Naive thymus-derived CD4-positive, alpha-beta T cell (primary cell): ENCODE data around the gene FCGBP. TPM values are rescaled to one million over a fixed set of nuclear protein-coding genes. Genes with fewer than 3 reads are reported as not detected.

ENCODE experiments used
- ATAC-seq: fragments of 150-1000 bp; cut with Tn5 transposase; 2 replicates; pipeline ENCODE4 v1.10.0; 2021; ENCODE audit warnings: mild to moderate bottlenecking, moderate library complexity
- CTCF ChIA-PET: fragments of 350-600 bp; sonication (Branson Sonifier 250); formaldehyde crosslinking; loops from one replicate; lab custom pipeline; 2021; ENCODE audit warnings: antibody characterized with exemption; lab: Charles Lee
- POLR2A ChIA-PET: fragments of 350-600 bp; sonication (Branson Sonifier 250); formaldehyde crosslinking; loops from one replicate; lab custom pipeline; 2021; ENCODE audit warnings: antibody characterized with exemption, inconsistent platforms; lab: Charles Lee
- DNase-seq, 9 donors: peaks; one replicate each; pipeline versions ENCODE4 v3.0.0 to v3.0.0-alpha.2; 2020 to 2022; ENCODE audit warnings: mixed read lengths in 1 of 9
- H3K27ac ChIP-seq: one replicate; pipeline ENCODE4 v1.7.0; 2013; ENCODE audit warnings: mild to moderate bottlenecking, low read depth, low read length, moderate library complexity
- H3K27me3 ChIP-seq, 2 donors: one replicate each; pipeline ENCODE4 v1.7.0; 2013; ENCODE audit warnings: low read length in 2 of 2, mild to moderate bottlenecking in 2 of 2, moderate library complexity in 2 of 2; ENCODE audit not compliant: control insufficient read depth in 2 of 2, insufficient read depth in 2 of 2
- H3K36me3 ChIP-seq, 3 experiments: 1 replicate in 2 of 3; 2 replicates in 1 of 3; pipeline ENCODE4 v1.7.0; 2013; ENCODE audit warnings: low read length in 3 of 3, mild to moderate bottlenecking in 3 of 3, moderate library complexity in 1 of 3; ENCODE audit not compliant: insufficient read depth in 3 of 3, control insufficient read depth in 2 of 3
- H3K4me1 ChIP-seq, 2 donors: one replicate each; pipeline ENCODE4 v1.7.0; 2013; ENCODE audit warnings: low read length in 2 of 2, mild to moderate bottlenecking in 2 of 2, moderate library complexity in 1 of 2; ENCODE audit not compliant: control insufficient read depth in 2 of 2, insufficient read depth in 2 of 2
- H3K4me3 ChIP-seq: 2 replicates; pipeline ENCODE4 v1.7.0; 2013; ENCODE audit warnings: mild to moderate bottlenecking, low read length
- H3K9me3 ChIP-seq, 3 experiments: 1 replicate in 2 of 3; 2 replicates in 1 of 3; pipeline ENCODE4 v1.7.0; 2013; ENCODE audit warnings: low read length in 3 of 3; ENCODE audit not compliant: control insufficient read depth in 2 of 3
- H3K27ac Mint-ChIP-seq, 9 donors: one replicate each; pipeline ENCODE4 v1.8.0; 2020 to 2022; ENCODE audit warnings: mixed read lengths in 9 of 9, mild to moderate bottlenecking in 8 of 9, moderate library complexity in 5 of 9, inconsistent platforms in 2 of 9
- H3K27me3 Mint-ChIP-seq, 5 donors: one replicate each; pipeline ENCODE4 v1.8.0; 2021 to 2022; ENCODE audit warnings: mixed read lengths in 5 of 5, mild to moderate bottlenecking in 1 of 5
- H3K36me3 Mint-ChIP-seq, 5 donors: one replicate each; pipeline ENCODE4 v1.8.0; 2020 to 2022; ENCODE audit warnings: mixed read lengths in 5 of 5, mild to moderate bottlenecking in 3 of 5, inconsistent platforms in 1 of 5
- H3K4me1 Mint-ChIP-seq, 7 donors: one replicate each; pipeline ENCODE4 v1.8.0; 2020 to 2022; ENCODE audit warnings: mixed read lengths in 7 of 7, mild to moderate bottlenecking in 3 of 7, inconsistent platforms in 1 of 7
- H3K4me3 Mint-ChIP-seq, 10 donors: one replicate each; pipeline ENCODE4 v1.8.0; 2020 to 2022; ENCODE audit warnings: mild to moderate bottlenecking in 10 of 10, mixed read lengths in 10 of 10, moderate library complexity in 6 of 10, inconsistent platforms in 2 of 10
- H3K9me3 Mint-ChIP-seq, 11 donors: one replicate each; pipeline ENCODE4 v1.8.0; 2020 to 2022; ENCODE audit warnings: mixed read lengths in 11 of 11, mild to moderate bottlenecking in 4 of 11, inconsistent platforms in 1 of 11, moderate library complexity in 1 of 11
- intact Hi-C, 2 donors: fragments of 100-400 bp; cut with micrococcal nuclease; formaldehyde crosslinking; loops; one replicate each; pipeline ENCODE4 v1.15.1; 2023
- polyA plus RNA-seq, 2 donors: library from polyadenylated mRNA; unstranded; fragments of 300-500 nt; fragmentation: Illumina TruSeq; gene quantifications; one replicate each; pipeline ENCODE4 v1.2.3, GENCODE V29; 2021
- total RNA-seq, 6 experiments: library from RNA in 5 of 6; stranded (reverse) in 5 of 6; gene quantifications; 1 replicate in 5 of 6; 2 replicates in 1 of 6; pipeline ENCODE4 v1.2.3 and lab custom pipeline; 2021 to 2026

The FCGBP gene
- total and polyA plus RNA-seq, 7 experiments from 2014 or later: 0.57 to 118 (median 25.9) TPM

GRCh38 chr19:39953915-39954314 is 19.5 kb upstream of the FCGBP start:
- peaks cover 57 to 62% of the 10 kb centered on the region in 2 donors for H3K4me1 ChIP-seq
- H3K27ac ChIP-seq: peak overlapping the region; percentile 82
- Mint-ChIP-seq H3K27me3 (no peaks in the 10 kb centered on the region), H3K27ac (peak overlapping the region; percentile 82 to 99 (median 95)), H3K4me3 (peak overlapping the region; percentile 47 to 96 (median 79)), H3K36me3 (peaks cover 0 to 30% (median 3%) of the 10 kb centered on the region in 5 donors), H3K4me1 (peaks cover 52 to 94% (median 74%) of the 10 kb centered on the region in 7 donors), H3K9me3 (peaks cover 0 to 6% (median 0%) of the 10 kb centered on the region in 11 donors)
- no peaks in the 10 kb centered on the region for H3K36me3 ChIP-seq
- POLR2A ChIA-PET: interaction anchor here (0.9 to 2.9 kb wide), 6 partner anchors 8 to 108 kb away, joined by 3 to 79 read pairs (median 10); partner anchors contain the start of genes FBL and PSMC4
- H3K27me3 ChIP-seq: no peaks in the 10 kb centered on the region
- no peaks in the 10 kb centered on the region for H3K9me3 ChIP-seq
- ATAC-seq (peak; percentile 13), DNase-seq (peak in 1 of 9 donors; percentile 16)
- CTCF ChIA-PET: interaction anchor here (1.8 to 3.7 kb wide), 2 partner anchors 12 to 16 kb away, joined by 12 to 50 read pairs; partner anchors contain the start of gene PSMC4
- intact Hi-C loops: loop anchor here (1.0 kb wide), 3 partner anchors 10 to 16 kb away; no protein-coding TSS in a partner anchor
- H3K4me3 ChIP-seq: no peak overlapping the region

- ATAC-seq (no peak), DNase-seq (peak in 1 of 9 donors; percentile 13)
- Histone ChIP-seq H3K9me3 (no peaks in the 10 kb centered on the region), H3K4me3 (no peak overlapping the region), H3K27me3 (no peaks in the 10 kb centered on the region), H3K4me1 (peaks cover 58 to 78% of the 10 kb centered on the region in 2 donors), H3K27ac (peak overlapping the region; percentile 82), H3K36me3 (no peaks in the 10 kb centered on the region)
- Mint-ChIP-seq H3K4me1 (peaks cover 58 to 97% (median 78%) of the 10 kb centered on the region in 7 donors), H3K27me3 (no peaks in the 10 kb centered on the region), H3K9me3 (peaks cover 0 to 11% (median 0%) of the 10 kb centered on the region in 11 donors), H3K36me3 (peaks cover 0 to 42% (median 7%) of the 10 kb centered on the region in 5 donors), H3K27ac (peak overlapping the region; percentile 84 to 99 (median 95)), H3K4me3 (peak overlapping the region; percentile 69 to 96 (median 80))
- POLR2A ChIA-PET: interaction anchor here (0.9 to 3.2 kb wide), 7 partner anchors 9 to 37 kb away, joined by 3 to 50 read pairs (median 4); partner anchors contain the start of gene PSMC4
- intact Hi-C loops: no loop called here
- CTCF ChIA-PET: interaction anchor here (1.0 to 1.4 kb wide), 3 partner anchors 10 to 19 kb away, joined by 4 to 11 read pairs (median 4); partner anchors contain the start of gene PSMC4
Measured at GRCh38 chr19:39951686-39952085, 17.3 kb upstream of the FCGBP start.

- Histone ChIP-seq H3K36me3 (no peaks in the 10 kb centered on the region), H3K4me1 (peaks cover 58 to 76% of the 10 kb centered on the region in 2 donors), H3K27ac (peak overlapping the region; percentile 82), H3K9me3 (no peaks in the 10 kb centered on the region), H3K27me3 (no peaks in the 10 kb centered on the region), H3K4me3 (no peak overlapping the region)
- ChIA-PET CTCF (interaction anchor here (1.0 to 1.4 kb wide), 3 partner anchors 9 to 19 kb away, joined by 4 to 11 read pairs (median 4); partner anchors contain the start of gene PSMC4), POLR2A (interaction anchor here (0.9 to 3.2 kb wide), 7 partner anchors 9 to 36 kb away, joined by 3 to 50 read pairs (median 4); partner anchors contain the start of gene PSMC4)
- Mint-ChIP-seq H3K27ac (peak overlapping the region; percentile 79 to 99 (median 94)), H3K4me3 (peak overlapping the region; percentile 25 to 96 (median 80)), H3K4me1 (peaks cover 61 to 99% (median 81%) of the 10 kb centered on the region in 7 donors), H3K36me3 (peaks cover 0 to 44% (median 8%) of the 10 kb centered on the region in 5 donors), H3K9me3 (peaks cover 0 to 11% (median 0%) of the 10 kb centered on the region in 11 donors), H3K27me3 (no peaks in the 10 kb centered on the region)
- intact Hi-C loops: no loop called here
- DNase-seq (peak in 1 of 9 donors; percentile 10), ATAC-seq (no peak)
Measured at GRCh38 chr19:39951065-39951650, 16.7 kb upstream of the FCGBP start.

GRCh38 chr19:39949026-39949747 is 14.8 kb upstream of the FCGBP start:
- intact Hi-C loops: no loop called here
- Histone ChIP-seq H3K27ac (peak overlapping the region; percentile 82), H3K36me3 (no peaks in the 10 kb centered on the region), H3K27me3 (no peaks in the 10 kb centered on the region), H3K4me1 (peaks cover 66 to 83% of the 10 kb centered on the region in 2 donors), H3K4me3 (no peak overlapping the region), H3K9me3 (no peaks in the 10 kb centered on the region)
- ChIA-PET POLR2A (interaction anchor here (3.2 to 3.6 kb wide), 2 partner anchors 20 to 21 kb away, joined by 30 to 50 read pairs; partner anchors contain the start of gene PSMC4), CTCF (interaction anchor here (0.5 to 4.5 kb wide), 3 partner anchors 10 to 234 kb away, joined by 3 to 31 read pairs (median 8); partner anchors contain the start of gene PSMC4)
- Mint-ChIP-seq H3K9me3 (peaks cover 0 to 11% (median 0%) of the 10 kb centered on the region in 11 donors), H3K4me1 (peaks cover 58 to 99% (median 82%) of the 10 kb centered on the region in 7 donors), H3K4me3 (peak overlapping the region in 6 of 10 donors; percentile 8 to 83 (median 26)), H3K27ac (peak overlapping the region in 7 of 9 donors; percentile 18 to 99 (median 86)), H3K36me3 (peaks cover 0 to 46% (median 10%) of the 10 kb centered on the region in 5 donors), H3K27me3 (no peaks in the 10 kb centered on the region)
- ATAC-seq (no peak), DNase-seq (no peak)

GRCh38 chr19:39946532-39946931 is 12.1 kb upstream of the FCGBP start:
- Mint-ChIP-seq H3K27me3 (no peaks in the 10 kb centered on the region), H3K9me3 (peaks cover 0 to 7% (median 0%) of the 10 kb centered on the region in 11 donors), H3K36me3 (peaks cover 0 to 48% (median 11%) of the 10 kb centered on the region in 5 donors), H3K27ac (peak overlapping the region in 6 of 9 donors; percentile 24 to 81 (median 48)), H3K4me3 (peak overlapping the region in 6 of 10 donors; percentile 3 to 58 (median 44)), H3K4me1 (peaks cover 53 to 99% (median 81%) of the 10 kb centered on the region in 7 donors)
- Histone ChIP-seq H3K4me1 (peaks cover 62 to 79% of the 10 kb centered on the region in 2 donors), H3K27me3 (no peaks in the 10 kb centered on the region), H3K27ac (no peak overlapping the region), H3K36me3 (no peaks in the 10 kb centered on the region), H3K4me3 (no peak overlapping the region), H3K9me3 (no peaks in the 10 kb centered on the region)
- CTCF ChIA-PET: interaction anchor here (0.5 to 4.5 kb wide), 2 partner anchors 9 to 23 kb away, joined by 4 to 31 read pairs; partner anchors contain the start of gene PSMC4
- intact Hi-C loops: no loop called here
- ATAC-seq: no peak
- DNase-seq: peak in 1 of 9 donors; percentile 9
- POLR2A ChIA-PET: interaction anchor here (0.6 to 3.7 kb wide), 7 partner anchors 10 to 124 kb away, joined by 3 to 30 read pairs (median 4); partner anchors contain the start of gene PSMC4
